Activated gamma-delta T cell treated with Interleukin-2 at 50 U/mL for 16 hours (primary cell): ENCODE data around the gene FAM171A1.
"Not testable (repeated sequence)": the region's sequence is repeated elsewhere in the genome, so short reads cannot be mapped to it uniquely, and the experiment has no call there.

ENCODE experiments used
- DNase-seq: peaks from one replicate; pipeline ENCODE4 v3.0.0-alpha.2; 2020

The FAM171A1 gene

GRCh38 chr10:15370856-15371701, at the start of gene FAM171A1:
Gene FAM171A1 (minus strand): TSS chr10:15371289. CDS start chr10:15371052, 237 bp downstream.
- DNase-seq: peak; percentile 32

GRCh38 chr10:15420858-15421257, 49.8 kb upstream of the FAM171A1 start:
- DNase-seq: no peak

GRCh38 chr10:15419279-15419874, 48.3 kb upstream of the FAM171A1 start:
- DNase-seq: peak; percentile 14

- no peak for DNase-seq
Observed at GRCh38 chr10:15416034-15416433, 44.9 kb upstream of the FAM171A1 start.

GRCh38 chr10:15411010-15411409, 39.9 kb upstream of the FAM171A1 start:
- DNase-seq: no peak

- DNase-seq: not testable (repeated sequence)
Observed at GRCh38 chr10:15409350-15409749, 38.3 kb upstream of the FAM171A1 start.

GRCh38 chr10:15408557-15408956, 37.5 kb upstream of the FAM171A1 start:
- DNase-seq: no peak

- DNase-seq: no peak
Observed at GRCh38 chr10:15405319-15405718, 34.2 kb upstream of the FAM171A1 start.

- no peak for DNase-seq
Observed at GRCh38 chr10:15401382-15401781, 30.3 kb upstream of the FAM171A1 start.

- DNase-seq: not testable (repeated sequence)
Observed at GRCh38 chr10:15400461-15400860, 29.4 kb upstream of the FAM171A1 start.

- no peak for DNase-seq
Observed at GRCh38 chr10:15399060-15399661, 28.1 kb upstream of the FAM171A1 start.

GRCh38 chr10:15395935-15396334, 24.8 kb upstream of the FAM171A1 start:
- no peak for DNase-seq

GRCh38 chr10:15393139-15393825, 22.2 kb upstream of the FAM171A1 start:
- DNase-seq: no peak

- DNase-seq: no peak
Observed at GRCh38 chr10:15391491-15391890, 20.4 kb upstream of the FAM171A1 start.

- DNase-seq: not testable (repeated sequence)
Observed at GRCh38 chr10:15388172-15388571, 17.1 kb upstream of the FAM171A1 start.

GRCh38 chr10:15387021-15387420, 15.9 kb upstream of the FAM171A1 start:
- DNase-seq: no peak

- DNase-seq: no peak
Observed at GRCh38 chr10:15385552-15386455, 14.7 kb upstream of the FAM171A1 start.

GRCh38 chr10:15381420-15381819, 10.3 kb upstream of the FAM171A1 start:
- DNase-seq: no peak

- no peak for DNase-seq
Observed at GRCh38 chr10:15379078-15379477, 8.0 kb upstream of the FAM171A1 start.

GRCh38 chr10:15378569-15378968, 7.5 kb upstream of the FAM171A1 start:
- DNase-seq: no peak

GRCh38 chr10:15374566-15374965, 3.5 kb upstream of the FAM171A1 start:
- no peak for DNase-seq

GRCh38 chr10:15374156-15374555, 3.1 kb upstream of the FAM171A1 start:
- DNase-seq: no peak
